NCI-H748 treated with DMSO at 0.1 percent for 48 hours (cell line): ENCODE measurements around the gene SH3TC1.

Experiments
- DNase-seq: peaks from one replicate; lab custom pipeline; 2025; lab: John Stamatoyannopoulos, UW

Gene SH3TC1

DNA sequence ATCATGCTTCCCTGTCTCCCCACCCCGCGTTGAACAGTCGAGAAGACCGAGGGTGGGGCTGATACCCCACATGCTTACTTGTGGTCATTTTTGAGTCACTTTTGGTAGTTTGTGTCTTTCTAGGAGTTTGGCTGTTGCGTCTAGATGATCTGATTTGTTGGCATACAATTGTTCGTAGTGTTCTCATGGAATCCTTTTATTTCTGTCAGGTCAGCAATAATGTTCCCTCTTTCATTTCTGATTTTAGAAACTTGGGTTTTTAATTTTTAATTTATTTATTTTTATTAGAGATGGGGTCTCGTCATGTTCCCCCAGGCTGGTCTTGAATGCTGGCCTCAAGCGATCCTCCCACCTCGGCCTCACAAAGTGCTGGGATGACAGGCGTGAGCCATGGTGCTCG lies 30.9 kb downstream of the SH3TC1 start:
- DNase-seq: no peak

DNA sequence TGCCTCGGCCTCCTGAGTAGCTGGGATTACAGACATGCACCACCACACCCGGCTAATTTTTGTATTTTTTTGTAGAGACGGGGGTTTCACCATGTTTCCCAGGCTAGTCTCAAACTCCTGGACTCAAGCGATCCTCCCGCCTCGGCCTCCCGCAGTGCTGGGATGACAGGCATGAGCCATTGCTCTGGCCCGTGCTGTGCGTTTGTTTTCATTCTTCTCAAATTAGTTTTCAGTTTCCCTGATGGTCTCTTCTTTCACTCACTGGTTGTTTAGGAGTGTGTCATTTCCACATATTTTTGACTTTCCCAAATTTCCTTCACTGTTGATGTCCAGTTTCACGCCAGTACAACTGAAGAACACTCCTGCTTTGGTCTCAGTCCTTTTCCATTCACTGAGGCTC lies 31.8 kb downstream of the SH3TC1 start:
- no peak for DNase-seq

DNA sequence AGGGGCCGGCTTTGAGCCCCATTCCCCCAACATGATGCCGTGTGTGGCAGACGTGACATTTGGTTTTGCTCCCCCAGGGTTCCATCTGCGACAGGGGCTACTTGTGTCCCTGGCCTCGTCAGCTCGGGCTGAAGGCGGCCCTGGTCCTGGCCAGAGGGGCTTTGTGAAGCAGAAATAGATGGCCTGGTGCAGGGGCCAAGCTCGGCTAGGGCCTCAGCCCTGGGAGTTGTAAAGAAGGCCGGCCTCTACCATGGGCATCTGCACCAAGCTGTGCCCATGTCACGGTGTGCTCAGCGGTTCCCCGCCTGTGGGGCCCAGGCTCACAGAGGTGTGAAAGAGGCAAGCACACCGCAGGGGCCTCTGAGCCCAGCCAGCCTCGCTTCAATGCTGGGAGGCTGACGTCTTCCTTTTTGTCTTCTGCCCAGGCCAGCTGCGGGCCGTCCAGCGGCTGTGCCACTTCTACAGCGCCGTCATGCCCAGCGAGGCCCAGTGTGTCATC lies 32.5 kb downstream of the SH3TC1 start:
- DNase-seq: no peak

DNA sequence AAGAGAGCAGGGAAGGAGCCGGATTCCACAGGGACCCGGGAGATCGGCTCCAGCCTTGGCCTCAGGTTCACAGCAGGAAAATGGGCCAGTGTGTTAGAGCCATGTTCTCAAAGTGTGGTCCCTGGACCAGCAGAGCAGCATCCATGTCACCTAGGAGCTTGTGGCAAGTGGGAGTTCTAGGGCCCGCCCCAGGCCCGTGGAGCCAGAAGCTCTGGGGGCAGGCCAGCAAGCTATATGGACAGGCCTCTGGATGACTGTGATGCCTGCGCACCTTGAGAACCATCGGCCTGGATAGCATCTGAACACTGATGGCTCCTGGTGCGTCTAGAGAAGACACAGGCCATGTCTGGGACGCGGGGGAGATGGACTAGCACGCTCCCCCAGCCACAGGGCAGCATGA lies 33.7 kb downstream of the SH3TC1 start:
- DNase-seq: no peak

DNA sequence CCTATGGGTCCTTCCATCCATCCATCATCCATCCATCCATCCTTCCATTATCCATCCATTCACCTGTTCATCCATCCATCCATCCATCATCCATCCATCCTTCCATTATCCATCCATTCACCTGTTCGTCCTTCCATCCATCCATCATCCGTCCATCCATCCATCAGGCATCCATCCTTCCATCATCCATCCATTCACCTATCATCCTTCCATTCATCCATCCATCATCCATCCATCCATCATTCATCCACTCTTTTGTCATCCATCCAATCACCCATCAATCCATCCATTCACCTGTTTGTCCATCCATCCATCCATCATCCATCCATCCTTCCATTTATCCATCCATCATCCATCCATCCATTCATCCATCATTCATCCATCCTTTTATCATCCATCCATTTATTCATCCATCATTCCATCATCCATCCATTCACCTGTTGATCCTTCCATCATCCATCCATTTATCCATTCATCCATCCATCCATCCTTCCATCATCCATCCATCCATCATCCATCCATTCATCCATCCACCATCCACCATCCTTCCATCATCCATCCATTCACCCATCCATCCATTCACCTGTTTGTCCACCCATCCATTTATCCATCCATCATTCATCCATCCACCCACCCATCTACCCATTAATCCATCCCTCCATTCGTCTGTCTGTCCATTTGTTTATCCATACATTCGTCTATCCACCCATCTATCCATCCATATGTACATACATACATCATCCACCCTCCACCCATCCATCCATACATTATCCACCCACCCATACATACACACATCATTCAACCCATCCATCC lies 34.8 kb downstream of the SH3TC1 start:
- DNase-seq: no peak

DNA sequence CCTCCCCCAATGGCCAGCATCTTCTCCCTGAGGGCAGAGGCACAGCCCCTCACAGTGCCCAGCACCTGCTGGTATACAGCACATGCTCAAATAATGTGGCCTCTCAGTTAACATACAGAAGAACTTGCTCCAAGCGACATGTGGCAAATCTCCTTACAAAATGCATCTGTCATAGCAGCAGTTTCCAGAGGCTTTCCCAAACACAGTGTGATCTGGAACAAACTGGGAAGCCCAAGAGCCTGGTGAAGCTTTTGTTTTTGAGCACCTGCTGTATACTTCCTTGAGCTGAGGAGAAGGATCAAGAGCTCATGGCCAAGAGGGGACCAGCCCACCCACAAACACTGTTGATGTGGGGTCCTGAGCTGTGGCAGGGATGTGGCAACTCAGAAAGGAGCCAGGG lies 35.6 kb downstream of the SH3TC1 start:
- DNase-seq: no peak

DNA sequence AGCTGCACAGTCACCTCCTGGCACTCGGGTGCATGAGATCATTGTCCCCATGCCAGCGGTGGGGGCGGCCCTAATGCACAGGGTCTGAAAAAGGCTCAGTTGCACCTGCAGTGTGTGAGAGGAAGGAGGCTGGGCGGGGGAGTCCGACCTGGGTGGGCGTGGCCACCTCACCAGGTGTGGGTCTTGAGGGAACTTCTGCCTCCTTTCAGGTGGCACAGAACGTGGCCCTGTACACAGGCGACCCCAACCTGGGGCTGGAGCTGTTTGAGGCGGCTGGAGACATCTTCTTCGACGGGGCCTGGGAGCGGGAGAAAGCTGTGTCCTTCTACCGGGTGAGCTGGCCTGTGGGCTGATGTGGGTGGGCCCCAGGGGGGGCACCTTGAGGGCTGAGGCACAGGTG lies 36.1 kb downstream of the SH3TC1 start:
- no peak for DNase-seq

DNA sequence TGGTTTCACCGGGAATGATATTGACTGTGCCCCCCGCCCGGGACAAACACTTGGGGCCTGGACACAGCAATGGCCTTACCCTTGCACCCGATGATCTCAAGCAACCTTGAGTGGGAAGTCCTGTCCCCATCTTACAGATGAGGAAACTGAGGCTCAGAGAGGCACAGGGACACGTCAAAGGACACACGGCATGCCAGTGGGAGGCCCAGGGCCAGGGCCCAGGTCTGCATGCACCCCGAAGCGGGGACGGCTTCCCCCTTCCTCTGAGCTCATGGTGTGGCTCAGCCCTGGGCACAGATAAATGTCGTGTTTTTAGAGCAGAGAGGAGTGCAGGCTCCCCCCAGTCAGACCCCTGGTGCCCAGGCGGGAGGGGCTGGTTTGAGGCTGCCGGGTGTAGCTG lies 36.6 kb downstream of the SH3TC1 start:
- DNase-seq: no peak

DNA sequence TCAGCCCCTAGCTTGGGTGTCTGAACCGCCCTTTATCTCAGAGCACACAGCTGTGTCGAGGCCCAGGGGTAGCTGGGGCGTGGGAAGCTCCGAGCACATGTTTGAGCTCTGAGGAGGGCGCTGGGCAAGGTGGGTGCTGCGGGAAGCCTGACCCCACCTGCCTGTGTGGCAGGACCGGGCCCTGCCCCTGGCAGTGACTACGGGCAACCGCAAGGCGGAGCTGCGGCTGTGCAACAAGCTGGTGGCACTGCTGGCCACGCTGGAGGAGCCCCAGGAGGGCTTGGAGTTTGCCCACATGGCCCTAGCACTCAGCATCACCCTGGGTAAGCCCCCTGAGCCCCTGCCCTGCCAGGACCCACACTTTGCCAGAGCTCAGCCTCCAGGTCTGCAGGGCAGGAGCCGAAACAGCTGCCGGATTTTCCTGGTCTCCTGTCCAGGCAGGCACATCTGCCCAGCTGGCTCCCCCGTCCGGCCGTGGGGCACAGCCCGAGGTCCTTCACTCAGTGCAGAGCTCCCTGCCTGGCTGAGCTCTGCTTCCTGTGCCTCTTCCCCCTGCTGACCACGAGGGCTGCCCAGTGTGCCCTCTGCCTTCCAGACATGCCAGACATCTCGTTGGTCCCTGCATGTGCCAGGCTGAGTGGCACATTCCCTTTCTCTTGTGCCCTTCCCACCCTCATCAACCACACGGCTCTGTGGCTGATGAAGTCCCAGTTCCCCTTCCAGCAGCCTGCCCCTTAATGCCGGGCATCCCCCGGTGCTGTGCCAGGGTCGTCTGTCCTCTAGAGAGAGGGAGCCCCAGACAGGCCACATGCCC lies 37.2 kb downstream of the SH3TC1 start:
- no peak for DNase-seq

DNA sequence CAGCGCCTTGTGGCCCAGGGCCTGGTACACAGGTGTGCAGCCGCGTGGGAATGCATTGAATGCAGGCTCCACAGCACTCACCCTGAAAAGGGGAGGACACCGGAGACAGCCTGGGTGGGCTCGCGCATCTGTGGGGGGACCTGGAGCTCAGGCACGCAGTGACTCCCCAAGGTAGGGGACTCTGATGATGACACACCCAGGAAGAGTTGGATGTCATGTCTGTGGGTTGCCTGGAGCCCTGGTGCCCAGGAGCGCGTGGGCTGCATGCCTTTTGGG lies 37.8 kb downstream of the SH3TC1 start:
- DNase-seq: no peak

DNA sequence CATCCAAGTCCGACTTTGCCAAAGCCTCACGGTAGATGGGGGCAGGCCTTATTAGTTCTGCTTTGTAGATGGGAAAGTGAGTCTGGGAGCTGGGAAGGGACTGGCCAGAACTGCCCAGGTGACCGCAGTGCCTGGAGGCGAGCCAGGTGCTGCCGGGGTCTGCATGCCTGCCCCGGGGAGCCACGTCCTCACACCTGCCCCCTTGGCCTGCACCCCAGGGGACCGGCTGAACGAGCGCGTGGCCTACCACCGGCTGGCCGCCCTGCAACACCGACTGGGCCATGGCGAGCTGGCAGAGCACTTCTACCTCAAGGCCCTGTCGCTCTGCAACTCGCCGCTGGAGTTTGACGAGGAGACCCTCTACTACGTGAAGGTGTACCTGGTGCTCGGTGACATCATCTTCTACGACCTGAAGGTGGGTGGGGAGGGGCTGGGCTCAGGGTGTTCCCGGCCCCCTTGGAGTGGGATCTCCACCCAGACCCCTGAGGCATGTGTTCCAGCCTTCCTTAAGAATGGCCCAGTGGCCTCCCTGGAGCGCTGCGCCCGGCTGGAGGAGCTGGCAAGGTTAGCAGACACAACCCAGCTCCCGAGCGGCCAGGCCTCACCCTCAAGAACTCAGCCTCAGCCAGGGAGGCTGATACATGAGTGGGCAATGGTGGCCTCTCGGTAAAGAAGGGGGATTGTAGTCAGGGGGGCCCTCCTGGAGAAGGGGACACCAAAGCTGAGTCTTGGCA lies 38.3 kb downstream of the SH3TC1 start:
- no peak for DNase-seq

DNA sequence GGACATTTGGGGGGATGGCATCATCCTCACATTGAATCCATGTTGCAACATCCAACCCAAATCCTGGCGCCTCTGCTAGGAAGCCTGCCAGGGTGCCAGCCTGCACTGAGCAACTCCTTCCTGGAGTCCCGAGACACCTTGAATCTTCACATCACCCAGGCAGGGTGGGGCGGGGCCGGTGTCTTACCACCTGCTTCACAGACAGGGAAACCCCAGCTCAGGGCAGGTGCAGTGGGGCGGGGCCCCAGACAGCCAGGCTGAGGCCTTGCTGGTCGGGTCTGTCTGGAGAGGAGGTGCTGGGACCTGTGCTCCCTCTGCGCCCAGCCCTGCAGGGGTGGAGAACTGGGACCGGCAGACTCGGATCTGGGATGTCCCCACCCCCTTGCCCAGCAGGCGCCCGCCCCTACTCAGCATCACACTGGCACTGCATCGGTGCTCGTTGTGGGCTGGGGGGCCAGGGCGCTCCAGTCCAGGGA lies 39.0 kb downstream of the SH3TC1 start:
- peak; percentile 5 for DNase-seq

DNA sequence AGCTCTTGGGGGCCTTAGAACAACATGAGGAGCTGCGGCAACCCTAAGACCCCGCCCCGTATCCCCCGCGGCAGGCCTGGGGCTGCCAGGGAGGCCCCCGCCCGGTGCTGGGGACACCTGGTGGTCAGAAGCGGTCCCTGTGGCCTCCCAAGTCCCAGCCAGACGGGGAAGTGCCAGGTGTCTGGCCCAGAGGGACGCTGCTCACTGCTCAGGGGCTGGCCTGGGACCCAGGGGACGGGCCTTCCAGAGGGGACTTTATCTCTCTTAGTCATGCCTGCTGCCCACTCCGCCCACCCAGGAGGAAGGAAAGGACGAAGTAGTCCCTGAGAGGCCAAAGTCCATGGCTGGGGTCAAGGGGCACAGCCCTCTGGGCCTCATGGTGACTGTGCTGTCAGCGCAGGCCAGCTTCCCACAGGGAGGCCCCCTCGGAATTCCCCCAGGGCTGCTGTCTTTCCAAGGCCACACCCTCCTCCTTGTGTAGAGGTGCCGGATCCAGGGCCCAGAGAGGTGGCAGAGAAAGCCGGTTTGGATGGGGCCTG lies 39.5 kb downstream of the SH3TC1 start:
- no peak for DNase-seq

DNA sequence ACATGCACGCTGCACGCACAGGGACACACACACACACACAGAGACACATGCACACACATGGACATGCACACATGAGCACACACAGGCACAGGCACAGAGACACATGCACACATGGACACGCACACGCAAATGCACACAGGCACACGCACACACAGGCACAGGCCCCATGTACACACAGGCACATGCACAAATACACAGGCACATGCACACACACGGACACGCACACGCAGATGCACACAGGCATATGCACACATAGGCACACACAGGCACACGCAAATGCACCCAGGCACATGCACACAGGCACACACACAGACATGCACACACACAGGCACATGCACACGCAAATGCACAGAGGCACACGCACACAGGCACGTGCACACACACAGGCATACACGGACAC lies 40.1 kb downstream of the SH3TC1 start:
- no peak for DNase-seq

DNA sequence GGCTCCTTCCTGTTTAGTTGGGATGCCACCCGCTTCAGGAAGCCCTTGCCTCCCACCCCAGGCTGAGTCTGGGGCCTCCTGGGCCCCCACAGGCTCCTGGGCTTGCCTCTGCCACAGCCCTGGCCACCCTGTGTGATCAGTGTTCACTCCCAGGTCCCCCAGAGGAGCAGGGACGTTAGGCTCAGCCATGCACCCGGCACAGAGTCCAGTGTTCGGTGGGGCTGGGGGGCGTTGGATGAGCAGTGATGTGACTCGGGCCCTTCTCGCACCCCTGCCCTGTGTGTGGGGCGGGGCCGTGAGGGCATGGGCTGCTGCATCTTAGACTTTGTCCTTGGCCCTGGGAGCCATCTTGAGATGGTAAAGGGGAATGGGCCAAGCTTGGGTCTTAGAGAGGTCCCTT lies 40.6 kb downstream of the SH3TC1 start:
- DNase-seq: no peak

DNA sequence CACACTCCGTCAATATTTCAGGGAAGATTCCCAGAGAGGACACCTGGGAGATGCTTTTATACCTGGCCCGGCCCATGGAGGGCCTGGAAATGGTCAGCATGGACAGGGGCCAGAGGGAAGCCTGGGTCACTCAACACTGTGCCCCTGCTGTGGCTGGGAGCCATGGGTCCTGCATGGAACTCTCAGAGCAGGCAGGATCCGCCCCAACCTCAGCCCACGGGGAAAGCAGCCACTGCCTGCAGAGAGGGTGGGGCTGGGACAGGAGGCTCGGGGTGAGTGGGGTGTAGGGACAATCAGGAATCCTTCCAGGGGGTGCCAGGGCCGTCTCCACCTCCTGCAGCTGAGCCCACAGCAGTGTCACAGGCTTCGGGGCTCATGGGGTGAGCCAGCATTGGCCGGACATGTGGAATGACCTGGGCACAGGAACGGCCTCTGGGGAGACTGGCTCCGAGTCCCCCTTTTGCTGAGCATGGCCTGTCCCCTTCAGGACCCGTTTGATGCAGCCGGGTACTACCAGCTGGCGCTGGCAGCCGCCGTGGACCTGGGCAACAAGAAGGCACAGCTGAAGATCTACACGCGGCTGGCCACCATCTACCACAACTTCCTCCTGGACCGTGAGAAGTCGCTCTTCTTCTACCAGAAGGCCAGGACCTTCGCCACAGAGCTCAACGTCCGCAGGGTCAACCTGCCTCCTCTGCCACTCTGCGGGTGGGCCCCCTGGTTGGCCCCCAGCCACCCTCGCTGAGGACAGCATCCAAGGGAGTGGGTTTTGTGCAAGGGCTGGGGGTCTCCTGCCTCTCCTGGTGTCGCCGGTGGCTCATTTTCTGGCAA lies 41.3 kb downstream of the SH3TC1 start:
- DNase-seq: no peak

DNA sequence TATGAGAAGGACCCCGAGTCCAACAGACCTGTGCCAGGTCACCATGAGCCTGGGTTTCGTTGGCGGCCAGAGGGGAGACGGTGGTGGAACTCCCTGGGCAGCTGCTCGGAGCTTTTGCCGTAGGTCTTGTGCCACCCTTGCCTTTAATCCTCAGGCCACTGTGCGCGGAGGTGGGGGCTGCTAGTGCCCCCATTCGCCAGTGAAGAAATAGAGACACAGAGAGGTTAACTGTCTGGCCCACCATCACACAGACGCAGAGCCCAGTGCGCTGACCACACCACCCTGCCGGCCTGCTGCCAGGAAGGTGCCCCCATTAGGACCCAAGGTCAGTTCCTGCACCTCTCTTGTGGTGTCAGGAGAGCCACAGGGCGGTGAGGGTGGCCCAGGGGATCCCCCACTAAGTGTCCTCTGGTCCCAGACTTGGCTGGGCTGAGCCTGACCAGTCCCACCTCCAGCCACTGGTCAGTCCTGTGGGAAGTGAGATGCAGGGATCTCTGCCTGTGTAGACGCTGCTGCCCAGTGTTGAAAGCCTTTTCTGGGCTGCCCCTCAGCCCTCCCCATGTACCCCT lies 42.2 kb downstream of the SH3TC1 start:
- no peak for DNase-seq

DNA sequence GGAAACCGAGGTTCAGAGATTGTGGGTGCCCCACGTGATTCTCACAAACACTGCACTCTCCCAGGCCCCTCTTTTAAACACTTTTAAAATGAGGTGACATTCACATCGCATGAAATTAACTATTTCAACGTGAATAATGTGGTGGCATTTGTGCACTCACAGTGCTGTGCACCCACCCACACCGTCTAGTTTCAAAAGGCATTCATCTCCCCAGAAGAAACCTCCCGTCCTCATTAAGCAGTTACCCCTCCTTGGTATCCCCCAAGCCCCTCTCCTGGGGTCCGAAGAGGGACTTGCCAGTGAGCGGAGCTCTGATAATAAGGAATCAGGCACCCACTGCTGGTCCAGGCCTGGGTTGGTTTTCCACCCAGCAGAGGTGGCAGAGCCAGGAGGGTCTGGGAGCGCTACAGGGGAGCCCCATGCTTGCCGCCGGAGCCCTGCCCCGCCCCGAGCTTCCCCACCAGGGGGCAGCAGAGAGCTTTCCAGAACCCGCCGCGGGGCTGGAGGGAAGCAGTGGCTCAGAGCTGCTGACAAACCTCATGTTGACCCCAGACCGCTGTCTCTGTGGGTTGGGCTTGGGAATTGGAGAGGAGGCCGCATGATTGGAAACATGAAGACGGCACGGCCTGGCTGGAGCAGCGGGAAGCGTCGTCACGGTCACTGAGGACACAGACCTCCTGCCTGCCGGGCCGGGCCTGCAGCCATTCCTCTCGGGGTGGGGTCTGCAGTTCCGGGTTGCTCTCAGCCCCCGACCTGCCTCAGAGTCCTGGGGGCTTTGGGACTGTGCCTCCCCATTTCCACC lies 43.0 kb downstream of the SH3TC1 start:
- peak; percentile 10 for DNase-seq

DNA sequence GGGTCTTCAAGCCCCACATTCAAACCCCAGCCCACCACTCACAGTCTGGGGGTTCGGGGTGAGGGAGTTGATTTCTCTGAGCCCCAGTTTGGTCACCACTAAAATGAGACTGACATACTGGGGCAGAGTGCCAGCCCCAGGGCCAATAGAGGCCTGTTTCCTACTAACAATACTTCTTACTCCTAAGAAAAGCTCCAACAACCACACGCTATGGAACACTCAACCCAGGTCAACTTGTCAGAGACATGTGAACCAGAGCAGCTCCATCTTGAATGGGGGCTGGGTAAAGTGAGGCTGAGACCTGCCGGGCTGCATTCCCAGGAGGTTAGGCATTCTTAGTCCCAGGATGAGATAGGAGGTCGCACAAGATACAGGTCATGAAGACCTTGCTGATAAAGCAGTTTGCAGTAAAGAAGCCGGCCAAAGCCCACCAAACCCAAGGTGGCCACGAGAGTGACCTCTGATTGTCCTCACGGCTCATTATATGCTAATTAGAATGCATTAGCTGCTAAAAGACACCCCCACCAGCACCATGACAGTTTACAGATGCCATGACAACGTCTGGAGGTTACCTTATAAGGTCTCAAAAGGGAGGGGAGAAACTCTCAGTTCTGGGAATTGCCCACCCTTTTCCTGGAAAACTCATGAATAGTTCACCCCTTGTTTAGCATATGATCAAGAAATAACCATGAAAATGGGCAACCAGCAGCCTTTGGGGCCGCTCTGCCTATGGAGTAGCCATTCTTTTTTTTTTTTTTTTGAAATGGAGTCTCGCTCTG lies 43.9 kb downstream of the SH3TC1 start:
- no peak for DNase-seq
